H9 (cell line): ENCODE measurements around the gene PTF1A. TPM values are rescaled to one million over a fixed set of nuclear protein-coding genes. Genes with fewer than 3 reads are reported as not detected.

ENCODE experiments used
- DNase-seq: peaks from one replicate; pipeline ENCODE4 v3.0.0-alpha.2; 2017
- H2AFZ ChIP-seq: one replicate; pipeline ENCODE4 v1.6.1; 2013; ENCODE audit warnings: mild to moderate bottlenecking, low read length, control low read depth, moderate library complexity
- H2AK5ac ChIP-seq: 2 replicates; pipeline ENCODE4 v1.6.1; 2013; ENCODE audit warnings: low read length, control low read depth, mixed read lengths; ENCODE audit not compliant: insufficient read length
- H2BK120ac ChIP-seq: one replicate; pipeline ENCODE4 v1.6.1; 2013; ENCODE audit warnings: low read depth, mild to moderate bottlenecking, low read length, control low read depth, inconsistent platforms; ENCODE audit not compliant: poor library complexity, severe bottlenecking
- H2BK12ac ChIP-seq: 2 replicates; pipeline ENCODE4 v1.6.1; 2013; ENCODE audit warnings: low read length, control low read depth, mixed read lengths, low read depth; ENCODE audit not compliant: insufficient read length
- H2BK15ac ChIP-seq: 2 replicates; pipeline ENCODE4 v1.6.1; 2013; ENCODE audit warnings: low read depth, low read length, control low read depth
- H2BK20ac ChIP-seq: one replicate; pipeline ENCODE4 v1.6.1; 2013; ENCODE audit warnings: low read depth, mild to moderate bottlenecking, low read length, control low read depth, inconsistent platforms; ENCODE audit not compliant: poor library complexity, severe bottlenecking
- H2BK5ac ChIP-seq: 2 replicates; pipeline ENCODE4 v1.6.1; 2013; ENCODE audit warnings: low read length, control low read depth, mixed read lengths; ENCODE audit not compliant: insufficient read length
- H3K14ac ChIP-seq: 2 replicates; pipeline ENCODE4 v1.6.1; 2013; ENCODE audit warnings: low read length, control low read depth; ENCODE audit not compliant: insufficient read depth
- H3K18ac ChIP-seq: 2 replicates; pipeline ENCODE4 v1.6.1; 2013; ENCODE audit warnings: low read depth, mild to moderate bottlenecking, mixed read lengths, low read length, control low read depth; ENCODE audit not compliant: insufficient read length
- H3K23ac ChIP-seq: 2 replicates; pipeline ENCODE4 v1.6.1; 2013; ENCODE audit warnings: low read length, control low read depth, mixed read lengths, low read depth; ENCODE audit not compliant: insufficient read length
- H3K23me2 ChIP-seq: 2 replicates; pipeline ENCODE4 v1.6.1; 2013; ENCODE audit warnings: low read depth, mild to moderate bottlenecking, mixed read lengths, low read length, control low read depth; ENCODE audit not compliant: insufficient read length, poor library complexity, severe bottlenecking
- H3K27ac ChIP-seq: 2 replicates; pipeline ENCODE4 v1.5.1; 2013; ENCODE audit warnings: low read length, control low read depth, mixed read lengths, low read depth; ENCODE audit not compliant: insufficient read length
- H3K27me3 ChIP-seq: 2 replicates; pipeline ENCODE4 v1.6.1; 2013; ENCODE audit warnings: low read length, control low read depth, inconsistent platforms; ENCODE audit not compliant: insufficient read depth
- H3K4ac ChIP-seq: 2 replicates; pipeline ENCODE4 v1.6.1; 2013; ENCODE audit warnings: low read depth, mild to moderate bottlenecking, control low read depth, inconsistent platforms, low read length, moderate library complexity
- H3K4me1 ChIP-seq: 2 replicates; pipeline ENCODE4 v1.6.1; 2013; ENCODE audit warnings: low read length, control low read depth, inconsistent platforms; ENCODE audit not compliant: insufficient read depth
- H3K4me2 ChIP-seq: 2 replicates; pipeline ENCODE4 v1.6.1; 2013; ENCODE audit warnings: low read length, control low read depth, mixed read lengths; ENCODE audit not compliant: insufficient read length, insufficient read depth
- H3K56ac ChIP-seq: 2 replicates; pipeline ENCODE4 v1.6.1; 2013; ENCODE audit warnings: low read depth, mild to moderate bottlenecking, mixed read lengths, low read length, control low read depth; ENCODE audit not compliant: insufficient read length
- H3K79me1 ChIP-seq: 2 replicates; pipeline ENCODE4 v1.6.1; 2013; ENCODE audit warnings: low read depth, mild to moderate bottlenecking, moderate library complexity, low read length, control low read depth, inconsistent platforms; ENCODE audit not compliant: insufficient read depth, poor library complexity, severe bottlenecking
- H3K79me2 ChIP-seq: 2 replicates; pipeline ENCODE4 v1.6.1; 2013; ENCODE audit warnings: low read length, control low read depth, inconsistent platforms; ENCODE audit not compliant: insufficient read depth
- H3K9ac ChIP-seq: 2 replicates; pipeline ENCODE4 v1.6.1; 2013; ENCODE audit warnings: low read length, control low read depth, mixed read lengths; ENCODE audit not compliant: insufficient read length; ENCODE audit errors: extremely low read depth
- H3K9me3 ChIP-seq: one replicate; pipeline ENCODE4 v1.6.1; 2013; ENCODE audit warnings: low read depth, low read length, inconsistent platforms; ENCODE audit not compliant: control insufficient read depth
- H3T11ph ChIP-seq: one replicate; pipeline ENCODE4 v1.6.1; 2013; ENCODE audit warnings: mild to moderate bottlenecking, low read length, control low read depth, inconsistent platforms
- H4K20me1 ChIP-seq: one replicate; pipeline ENCODE4 v1.6.1; 2013; ENCODE audit not compliant: control insufficient read depth, insufficient read length, insufficient read depth
- H4K5ac ChIP-seq: 2 replicates; pipeline ENCODE4 v1.6.1; 2013; ENCODE audit warnings: low read depth, mild to moderate bottlenecking, mixed read lengths, low read length, control low read depth; ENCODE audit not compliant: insufficient read length
- H4K8ac ChIP-seq: replicated peaks from 2 replicates; pipeline ENCODE4 v1.6.1; 2013; ENCODE audit warnings: low read length, control low read depth, mixed read lengths, low read depth; ENCODE audit not compliant: insufficient read length
- H4K91ac ChIP-seq: 2 replicates; pipeline ENCODE4 v1.6.1; 2013; ENCODE audit warnings: low read depth, mild to moderate bottlenecking, moderate library complexity, mixed read lengths, low read length, control low read depth; ENCODE audit not compliant: insufficient read length
- H3K27ac Mint-ChIP-seq, 3 experiments: 2 replicates in 2 of 3; 3 replicates in 1 of 3; pipeline ENCODE4 v1.8.0; 2020 to 2021; ENCODE audit warnings: mixed read lengths in 3 of 3, mild to moderate bottlenecking in 1 of 3, moderate library complexity in 1 of 3
- H3K27me3 Mint-ChIP-seq: 2 replicates; pipeline ENCODE4 v1.8.0; 2021; ENCODE audit warnings: low read depth, mild to moderate bottlenecking, moderate library complexity, mixed read lengths
- H3K36me3 Mint-ChIP-seq, 3 experiments: 2 replicates in 2 of 3; 3 replicates in 1 of 3; pipeline ENCODE4 v1.8.0; 2020 to 2021; ENCODE audit warnings: low read depth in 3 of 3, mixed read lengths in 3 of 3; ENCODE audit not compliant: insufficient read depth in 1 of 3
- H3K4me1 Mint-ChIP-seq, 2 experiments: 2 replicates each; pipeline ENCODE4 v1.8.0; 2020; ENCODE audit warnings: mixed read lengths in 2 of 2
- H3K4me3 Mint-ChIP-seq, 2 experiments: 2 replicates in 1 of 2; 3 replicates in 1 of 2; pipeline ENCODE4 v1.8.0; 2020 to 2021; ENCODE audit warnings: mild to moderate bottlenecking in 2 of 2, mixed read lengths in 2 of 2, moderate library complexity in 1 of 2
- H3K9me3 Mint-ChIP-seq, 2 experiments: 2 replicates in 1 of 2; 3 replicates in 1 of 2; pipeline ENCODE4 v1.8.0; 2020; ENCODE audit warnings: mild to moderate bottlenecking in 2 of 2, mixed read lengths in 2 of 2, moderate library complexity in 1 of 2
- WGBS: extraction: QIAGEN DNeasy Blood & Tissue Kit; methylation state at CpG from one replicate; pipeline ENCODE4 v1.1.7; 2013; ENCODE audit warnings: missing lambda C conversion rate, low lambda C conversion rate, mixed read lengths; ENCODE audit not compliant: insufficient read length; ENCODE audit errors: extremely low coverage; 5-methylcytosine and 5-hydroxymethylcytosine counted together
- total RNA-seq: library from RNA; stranded (reverse); gene quantifications from 2 replicates; pipeline ENCODE4 v1.2.1, GENCODE V29; 2021
- TF ChIP-seq, protein P1 (sequence below): fragments of 200-600 bp; sonication (generic); conservative IDR thresholded peaks from 3 replicates; pipeline ENCODE4 v1.8.0; 2021; ENCODE audit warnings: antibody characterized with exemption, mild to moderate bottlenecking

PTF1A gene
- total RNA-seq, 1 experiment from 2014 or later: not detected

DNA sequence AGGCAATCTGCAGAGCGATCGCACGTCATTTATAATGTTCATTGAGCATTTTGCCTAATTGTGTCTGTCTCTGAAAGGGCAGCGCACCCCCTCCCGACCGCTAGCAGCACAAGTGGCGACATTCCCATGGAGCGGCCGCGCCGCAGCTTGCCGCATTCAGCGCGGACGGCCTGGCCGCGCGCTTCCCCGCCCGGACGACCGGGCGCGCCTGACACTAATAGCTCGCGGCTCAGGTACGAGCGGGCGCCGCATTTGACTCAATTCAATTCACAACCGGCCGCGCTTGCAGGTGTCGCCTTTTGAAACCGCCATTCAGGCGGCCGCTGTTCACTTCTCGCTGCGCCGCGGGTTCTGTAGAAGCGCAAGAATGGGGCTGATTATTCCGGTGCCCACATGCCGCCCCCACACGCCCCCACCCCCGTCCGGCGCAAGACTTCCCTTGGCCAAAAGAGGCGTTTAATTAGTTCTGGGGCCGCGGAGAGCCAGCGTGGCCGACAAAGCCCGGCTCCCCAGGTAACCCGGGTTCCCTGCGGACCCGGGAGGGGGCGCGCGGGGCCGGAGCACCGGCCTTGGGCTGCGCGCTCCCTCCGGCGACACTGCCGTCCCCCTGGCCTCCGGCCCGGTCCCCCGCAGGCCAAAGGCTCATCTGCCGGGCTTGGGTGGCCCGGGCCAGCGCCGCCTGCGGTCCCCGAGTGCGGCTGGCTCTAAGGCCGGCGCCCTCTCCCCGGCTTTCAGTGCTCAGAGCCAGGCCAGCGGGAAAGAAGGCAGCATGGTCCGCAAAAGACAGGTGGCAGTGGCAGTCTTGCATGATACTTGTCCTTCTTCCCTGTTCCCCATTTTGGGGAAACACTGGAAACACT, 18.7 kb upstream of the PTF1A start:
- Histone ChIP-seq H3K4me2 (peak overlapping the region; percentile 36), H4K91ac (no peak overlapping the region), H3K4ac (no peak overlapping the region), H3K23ac (no peak overlapping the region), H3K56ac (no peak overlapping the region), H3K9ac (no peak overlapping the region), H3K27ac (no peak overlapping the region), H2BK120ac (no peak overlapping the region), H3K4me1 (no peaks in the 10 kb centered on the region), H2AFZ (no peak overlapping the region), H3K79me2 (no peaks in the 10 kb centered on the region), H3K9me3 (no peaks in the 10 kb centered on the region), H2BK15ac (no peak overlapping the region), H2BK12ac (no peak overlapping the region), H2AK5ac (no peak overlapping the region), H2BK20ac (no peak overlapping the region), H3K27me3 (peaks cover 91% of the 10 kb centered on the region), H3K18ac (no peak overlapping the region), H3K14ac (no peak overlapping the region), H3T11ph (no peak overlapping the region), H3K23me2 (peaks cover 8% of the 10 kb centered on the region), H2BK5ac (no peak overlapping the region), H4K5ac (no peak overlapping the region), H3K79me1 (no peaks in the 10 kb centered on the region), H4K20me1 (no peaks in the 10 kb centered on the region), H4K8ac (no peak overlapping the region)
- DNase-seq: peak; percentile 74
- Mint-ChIP-seq H3K4me3 (peak overlapping the region; percentile 54 to 75), H3K36me3 (no peaks in the 10 kb centered on the region), H3K27me3 (peaks cover 97% of the 10 kb centered on the region), H3K9me3 (peaks cover 0 to 3% of the 10 kb centered on the region in 2 experiments; a peak in 2 of 5 replicates), H3K27ac (no peak overlapping the region), H3K4me1 (peaks cover 5 to 15% of the 10 kb centered on the region in 2 experiments)
- TF ChIP-seq, protein P1, sequence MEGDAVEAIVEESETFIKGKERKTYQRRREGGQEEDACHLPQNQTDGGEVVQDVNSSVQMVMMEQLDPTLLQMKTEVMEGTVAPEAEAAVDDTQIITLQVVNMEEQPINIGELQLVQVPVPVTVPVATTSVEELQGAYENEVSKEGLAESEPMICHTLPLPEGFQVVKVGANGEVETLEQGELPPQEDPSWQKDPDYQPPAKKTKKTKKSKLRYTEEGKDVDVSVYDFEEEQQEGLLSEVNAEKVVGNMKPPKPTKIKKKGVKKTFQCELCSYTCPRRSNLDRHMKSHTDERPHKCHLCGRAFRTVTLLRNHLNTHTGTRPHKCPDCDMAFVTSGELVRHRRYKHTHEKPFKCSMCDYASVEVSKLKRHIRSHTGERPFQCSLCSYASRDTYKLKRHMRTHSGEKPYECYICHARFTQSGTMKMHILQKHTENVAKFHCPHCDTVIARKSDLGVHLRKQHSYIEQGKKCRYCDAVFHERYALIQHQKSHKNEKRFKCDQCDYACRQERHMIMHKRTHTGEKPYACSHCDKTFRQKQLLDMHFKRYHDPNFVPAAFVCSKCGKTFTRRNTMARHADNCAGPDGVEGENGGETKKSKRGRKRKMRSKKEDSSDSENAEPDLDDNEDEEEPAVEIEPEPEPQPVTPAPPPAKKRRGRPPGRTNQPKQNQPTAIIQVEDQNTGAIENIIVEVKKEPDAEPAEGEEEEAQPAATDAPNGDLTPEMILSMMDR: peak; percentile 25; the same call in 2 of the 3 replicates
- no CpG with 5 or more reads among the region's 82 CpGs for WGBS
